ENCODE data around the gene IFRD2. TPM values are rescaled to one million over a fixed set of nuclear protein-coding genes. Genes with fewer than 3 reads are reported as not detected.
"Not testable (repeated sequence)": the region's sequence is repeated elsewhere in the genome, so short reads cannot be mapped to it uniquely, and the experiment has no call there.

The IFRD2 gene
- total RNA-seq, 1 donor from 2014 or later = 37.3 TPM

DNA sequence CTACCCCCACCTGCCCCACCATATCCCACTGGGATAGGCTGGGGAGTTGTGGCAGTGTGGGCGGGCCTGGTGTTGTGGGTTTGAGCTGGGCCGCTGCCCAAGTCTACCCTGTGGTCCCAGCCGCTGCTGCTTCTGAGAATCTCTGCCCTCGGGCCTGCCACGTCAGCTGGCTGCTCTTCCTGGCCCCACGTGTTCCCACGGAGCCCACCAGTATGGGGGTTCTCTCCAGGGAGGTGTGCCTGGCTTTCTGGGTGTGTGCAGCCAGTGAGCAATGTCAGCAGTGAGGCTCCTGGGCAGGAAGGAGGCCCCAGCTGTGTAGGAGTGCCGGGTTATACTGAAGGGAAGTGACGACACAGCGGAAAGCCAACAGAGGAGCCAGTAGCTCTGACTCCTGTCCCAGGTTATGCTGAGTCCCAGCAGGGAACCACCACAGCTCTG lies 45.7 kb downstream of the IFRD2 start:
- DNase-seq (ENCODE audit: extremely low spot score in 2 of 2) = no peak
- no peaks in the 10 kb centered on the region for H3K9me3 ChIP-seq
- H3K4me3 ChIP-seq = peak overlapping the region; percentile 40 to 47
- peak overlapping the region; percentile 92 for H3K27ac ChIP-seq
- TF ChIP-seq, protein P1, sequence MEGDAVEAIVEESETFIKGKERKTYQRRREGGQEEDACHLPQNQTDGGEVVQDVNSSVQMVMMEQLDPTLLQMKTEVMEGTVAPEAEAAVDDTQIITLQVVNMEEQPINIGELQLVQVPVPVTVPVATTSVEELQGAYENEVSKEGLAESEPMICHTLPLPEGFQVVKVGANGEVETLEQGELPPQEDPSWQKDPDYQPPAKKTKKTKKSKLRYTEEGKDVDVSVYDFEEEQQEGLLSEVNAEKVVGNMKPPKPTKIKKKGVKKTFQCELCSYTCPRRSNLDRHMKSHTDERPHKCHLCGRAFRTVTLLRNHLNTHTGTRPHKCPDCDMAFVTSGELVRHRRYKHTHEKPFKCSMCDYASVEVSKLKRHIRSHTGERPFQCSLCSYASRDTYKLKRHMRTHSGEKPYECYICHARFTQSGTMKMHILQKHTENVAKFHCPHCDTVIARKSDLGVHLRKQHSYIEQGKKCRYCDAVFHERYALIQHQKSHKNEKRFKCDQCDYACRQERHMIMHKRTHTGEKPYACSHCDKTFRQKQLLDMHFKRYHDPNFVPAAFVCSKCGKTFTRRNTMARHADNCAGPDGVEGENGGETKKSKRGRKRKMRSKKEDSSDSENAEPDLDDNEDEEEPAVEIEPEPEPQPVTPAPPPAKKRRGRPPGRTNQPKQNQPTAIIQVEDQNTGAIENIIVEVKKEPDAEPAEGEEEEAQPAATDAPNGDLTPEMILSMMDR (IDR thresholded peaks at IDR 0.05) = no peak
- TF ChIP-seq POLR2AphosphoS5 (IDR thresholded peaks at IDR 0.05; ENCODE audit: insufficient read depth in 1 of 2, low read depth in 1 of 2) = peak in 1 of 2 donors; percentile 47
- H3K27me3 ChIP-seq = no peaks in the 10 kb centered on the region
- intact Hi-C loops (cut with DNase I) = loop anchor here (2.0 kb wide), 1 partner anchor 20 kb away; no protein-coding TSS in a partner anchor
- H3K36me3 ChIP-seq = no peaks in the 10 kb centered on the region
- H3K4me1 ChIP-seq = peaks cover 99% of the 10 kb centered on the region

DNA sequence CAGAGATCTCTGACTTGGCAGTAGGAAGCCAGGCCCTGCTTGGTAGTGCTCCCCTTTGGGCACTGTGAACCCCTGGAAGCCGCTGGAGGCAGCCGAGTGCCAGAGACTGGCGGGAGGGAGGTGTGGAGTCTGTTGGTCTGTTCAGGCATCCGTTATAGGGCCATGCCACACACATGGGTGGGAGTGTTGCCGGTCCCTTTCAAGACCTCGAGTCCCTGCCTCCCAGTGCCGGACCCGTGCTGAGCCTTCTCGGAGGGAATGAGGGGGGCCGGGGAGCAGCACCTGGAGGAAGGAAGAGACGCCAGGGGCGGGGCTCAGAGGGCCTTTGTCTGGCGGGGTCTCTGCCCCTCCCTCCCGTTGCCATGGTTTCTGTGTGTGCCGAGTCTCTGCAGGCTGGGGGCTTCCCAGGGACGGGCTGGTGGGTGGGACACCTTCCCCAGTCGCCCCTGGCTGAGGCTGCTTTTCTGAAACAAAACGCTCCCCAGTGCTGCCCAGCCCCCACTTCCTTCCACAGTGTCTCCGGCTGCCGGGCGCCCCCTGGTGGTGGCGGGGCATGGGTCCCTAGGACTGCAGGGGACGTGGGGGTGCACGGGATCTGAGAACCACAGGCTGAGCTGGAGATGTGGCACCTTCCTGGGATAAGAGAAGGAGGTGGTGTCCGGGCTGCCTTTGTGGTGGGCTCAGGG lies 46.3 kb downstream of the IFRD2 start:
- H3K4me3 ChIP-seq = peak overlapping the region; percentile 40 to 47
- intact Hi-C loops (cut with DNase I) = loop anchor here (2.0 kb wide), 1 partner anchor 19 kb away; no protein-coding TSS in a partner anchor
- H3K27ac ChIP-seq = peak overlapping the region; percentile 92
- H3K36me3 ChIP-seq = no peaks in the 10 kb centered on the region
- no peak for DNase-seq (ENCODE audit: extremely low spot score in 2 of 2)
- TF ChIP-seq POLR2A (IDR thresholded peaks at IDR 0.05) (no peak), POLR2AphosphoS5 (IDR thresholded peaks at IDR 0.05; ENCODE audit: insufficient read depth in 1 of 2, low read depth in 1 of 2) (peak; percentile 67 to 83)
- TF ChIP-seq, protein P1 (IDR thresholded peaks at IDR 0.05) = peak; percentile 87 to 99 (median 96)
- no peaks in the 10 kb centered on the region for H3K9me3 ChIP-seq
- H3K4me1 ChIP-seq = peaks cover 100% of the 10 kb centered on the region
- H3K27me3 ChIP-seq = no peaks in the 10 kb centered on the region

DNA sequence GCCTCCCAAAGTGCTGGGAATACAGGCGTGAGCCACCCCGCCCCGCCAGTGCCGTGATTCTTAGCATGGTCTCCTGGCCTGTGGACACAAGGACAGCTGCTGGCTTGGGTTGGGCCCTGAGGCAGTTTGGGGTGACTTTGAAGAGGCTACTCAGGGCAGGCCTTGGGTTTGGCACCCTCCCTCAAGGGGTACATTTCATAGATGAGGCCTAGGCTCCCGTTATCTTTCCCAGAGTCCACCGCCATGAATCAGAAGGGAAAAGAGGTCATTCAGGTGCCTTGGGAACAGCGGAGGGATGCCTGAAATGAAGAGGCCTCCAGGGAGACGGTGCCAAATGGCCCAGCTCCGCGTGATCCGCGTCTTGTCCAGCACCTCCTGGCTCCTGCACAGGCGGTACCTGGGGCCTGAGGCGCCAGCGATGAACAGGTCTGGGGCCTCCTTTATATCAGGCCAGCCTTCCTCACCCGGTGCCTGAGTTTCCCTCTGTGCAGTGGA lies 46.9 kb downstream of the IFRD2 start:
- H3K36me3 ChIP-seq = no peaks in the 10 kb centered on the region
- no peaks in the 10 kb centered on the region for H3K9me3 ChIP-seq
- H3K27me3 ChIP-seq = no peaks in the 10 kb centered on the region
- peak overlapping the region; percentile 92 for H3K27ac ChIP-seq
- DNase-seq (ENCODE audit: extremely low spot score in 2 of 2) = no peak
- H3K4me1 ChIP-seq = peaks cover 100% of the 10 kb centered on the region
- H3K4me3 ChIP-seq = peak overlapping the region; percentile 40 to 47
- intact Hi-C loops (cut with DNase I) = no loop called here
- TF ChIP-seq, protein P1 (IDR thresholded peaks at IDR 0.05) = no peak
- TF ChIP-seq POLR2A (IDR thresholded peaks at IDR 0.05) (no peak), POLR2AphosphoS5 (IDR thresholded peaks at IDR 0.05; ENCODE audit: insufficient read depth in 1 of 2, low read depth in 1 of 2) (no peak)

DNA sequence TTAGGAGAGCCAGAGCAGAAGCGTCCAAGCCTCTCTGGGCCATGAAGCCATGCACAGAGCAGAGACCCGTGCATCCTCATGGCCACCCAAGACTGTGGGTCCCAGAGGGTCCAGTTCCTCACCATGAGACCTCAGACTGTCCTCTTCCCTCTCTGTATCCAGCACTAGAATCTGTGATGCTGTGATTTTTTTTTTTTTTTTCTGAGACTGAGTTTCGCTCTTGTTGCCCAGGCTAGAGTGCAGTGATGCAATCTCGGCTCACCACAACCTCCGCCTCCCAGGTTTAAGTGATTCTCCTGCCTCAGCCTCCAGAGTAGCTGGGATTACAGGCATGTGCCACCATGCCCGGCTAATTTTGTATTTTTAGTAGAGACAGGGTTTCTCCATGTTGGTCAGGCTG lies 47.4 kb downstream of the IFRD2 start:
- H3K4me3 ChIP-seq; H3K27me3 ChIP-seq; H3K9me3 ChIP-seq; intact Hi-C loops (cut with DNase I); H3K36me3 ChIP-seq; DNase-seq (ENCODE audit: extremely low spot score in 2 of 2): not testable (repeated sequence)
- Histone ChIP-seq H3K4me1 (peaks cover 100% of the 10 kb centered on the region), H3K27ac (peak overlapping the region; percentile 92)

DNA sequence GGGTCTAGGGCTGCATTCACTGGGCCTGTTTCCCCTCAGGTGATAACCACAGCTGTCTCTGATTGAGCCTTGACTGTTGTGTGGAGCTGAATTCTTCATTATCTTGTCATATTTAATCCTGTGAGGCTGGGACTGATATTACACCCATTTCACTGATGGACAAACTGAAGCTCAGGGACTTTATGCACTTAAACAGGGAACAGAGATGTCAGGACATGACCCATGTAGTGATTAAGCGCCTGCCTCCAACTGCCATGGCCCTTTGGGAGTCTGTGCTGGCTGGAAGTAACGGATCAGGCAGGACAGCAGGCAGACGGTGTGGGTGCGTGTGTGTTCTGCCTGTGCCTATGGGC lies 48.7 kb downstream of the IFRD2 start:
- peaks cover 100% of the 10 kb centered on the region for H3K4me1 ChIP-seq
- no peaks in the 10 kb centered on the region for H3K27me3 ChIP-seq
- H3K4me3 ChIP-seq = peak overlapping the region in 1 of 2 donors; percentile 3
- H3K27ac ChIP-seq = peak overlapping the region; percentile 68
- DNase-seq (ENCODE audit: extremely low spot score in 2 of 2) = no peak
- no peaks in the 10 kb centered on the region for H3K36me3 ChIP-seq
- intact Hi-C loops (cut with DNase I) = no loop called here
- H3K9me3 ChIP-seq = no peaks in the 10 kb centered on the region
- TF ChIP-seq, protein P1 (IDR thresholded peaks at IDR 0.05) = no peak
- TF ChIP-seq POLR2A (IDR thresholded peaks at IDR 0.05) = no peak
- no peak for TF ChIP-seq POLR2AphosphoS5 (IDR thresholded peaks at IDR 0.05; ENCODE audit: insufficient read depth in 1 of 2, low read depth in 1 of 2)

Measured in vagina (tissue), 2 donors.